ENCODE data around the gene POLA2.

Gene POLA2

DNA sequence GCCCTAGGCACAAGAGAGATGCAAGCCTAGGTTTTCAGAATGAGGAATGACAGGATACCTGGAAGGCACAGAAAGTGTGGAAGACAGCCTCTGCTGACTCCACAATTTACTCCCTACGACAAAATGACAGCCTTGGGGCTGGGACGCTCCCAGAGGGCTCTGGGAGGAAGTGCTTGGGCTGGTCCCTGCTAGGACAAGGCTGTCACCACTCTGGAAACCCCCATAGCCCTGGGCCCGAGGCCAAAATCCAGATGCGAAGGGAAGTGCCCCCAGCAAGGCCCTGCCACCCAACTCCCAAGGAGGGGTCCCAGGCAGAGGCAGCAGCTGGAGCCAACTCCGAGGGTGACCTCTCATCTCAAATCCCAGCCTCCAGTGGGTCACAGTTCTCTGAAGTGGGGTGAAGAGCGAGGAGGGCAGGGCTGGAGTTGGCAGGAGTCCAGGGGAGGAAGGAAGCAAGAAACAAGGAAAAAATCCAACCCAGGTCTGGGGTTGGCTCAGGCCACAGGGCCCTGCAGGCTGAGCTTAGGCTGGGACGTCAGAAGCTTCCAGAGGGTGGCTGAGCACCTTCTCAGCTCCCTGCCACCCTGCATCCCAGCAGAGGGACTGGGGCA, 46.6 kb downstream of the POLA2 start:
- H3K27ac Mint-ChIP-seq: peak overlapping the region; percentile 16 to 79 (median 71)
- no peak overlapping the region for H3K4me3 Mint-ChIP-seq
- TF ChIP-seq, protein P1, sequence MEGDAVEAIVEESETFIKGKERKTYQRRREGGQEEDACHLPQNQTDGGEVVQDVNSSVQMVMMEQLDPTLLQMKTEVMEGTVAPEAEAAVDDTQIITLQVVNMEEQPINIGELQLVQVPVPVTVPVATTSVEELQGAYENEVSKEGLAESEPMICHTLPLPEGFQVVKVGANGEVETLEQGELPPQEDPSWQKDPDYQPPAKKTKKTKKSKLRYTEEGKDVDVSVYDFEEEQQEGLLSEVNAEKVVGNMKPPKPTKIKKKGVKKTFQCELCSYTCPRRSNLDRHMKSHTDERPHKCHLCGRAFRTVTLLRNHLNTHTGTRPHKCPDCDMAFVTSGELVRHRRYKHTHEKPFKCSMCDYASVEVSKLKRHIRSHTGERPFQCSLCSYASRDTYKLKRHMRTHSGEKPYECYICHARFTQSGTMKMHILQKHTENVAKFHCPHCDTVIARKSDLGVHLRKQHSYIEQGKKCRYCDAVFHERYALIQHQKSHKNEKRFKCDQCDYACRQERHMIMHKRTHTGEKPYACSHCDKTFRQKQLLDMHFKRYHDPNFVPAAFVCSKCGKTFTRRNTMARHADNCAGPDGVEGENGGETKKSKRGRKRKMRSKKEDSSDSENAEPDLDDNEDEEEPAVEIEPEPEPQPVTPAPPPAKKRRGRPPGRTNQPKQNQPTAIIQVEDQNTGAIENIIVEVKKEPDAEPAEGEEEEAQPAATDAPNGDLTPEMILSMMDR (IDR thresholded peaks at IDR 0.05; ENCODE audit: unreplicated experiment in 3 of 3): no peak
- H3K9me3 Mint-ChIP-seq: no peaks in the 10 kb centered on the region
- peaks cover 37% of the 10 kb centered on the region for H3K4me1 Mint-ChIP-seq
- H3K36me3 Mint-ChIP-seq (ENCODE audit: low read depth): peaks cover 8% of the 10 kb centered on the region
- H3K27me3 Mint-ChIP-seq (ENCODE audit: low read depth): peaks cover 4% of the 10 kb centered on the region

DNA sequence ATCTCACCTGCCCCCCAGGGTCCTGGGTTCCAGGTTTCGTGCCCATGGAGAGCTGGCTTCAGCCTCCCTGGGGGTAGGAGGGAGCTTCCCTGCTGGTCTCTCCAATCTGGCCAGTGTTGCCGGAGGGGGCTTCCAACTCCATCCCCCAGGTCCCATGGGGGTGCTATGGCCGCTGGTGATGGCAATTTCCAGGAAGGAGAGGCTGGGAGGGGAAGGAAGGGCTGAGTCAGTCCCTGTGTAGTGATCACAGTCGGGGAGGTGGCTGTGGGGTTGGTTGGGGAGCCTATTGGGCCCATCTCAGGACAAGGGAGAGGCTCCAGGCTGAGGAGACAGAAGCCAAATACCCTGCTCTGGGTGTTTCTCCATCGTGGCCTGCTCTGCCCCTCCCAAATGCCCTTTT, 47.2 kb downstream of the POLA2 start:
- TF ChIP-seq, protein P1 (IDR thresholded peaks at IDR 0.05; ENCODE audit: unreplicated experiment in 3 of 3): no peak
- H3K27ac Mint-ChIP-seq: peak overlapping the region in 1 of 3 experiments; percentile 35
- no peaks in the 10 kb centered on the region for H3K9me3 Mint-ChIP-seq
- peaks cover 6% of the 10 kb centered on the region for H3K36me3 Mint-ChIP-seq (ENCODE audit: low read depth)
- H3K4me1 Mint-ChIP-seq: peaks cover 41% of the 10 kb centered on the region
- no peak overlapping the region for H3K4me3 Mint-ChIP-seq
- H3K27me3 Mint-ChIP-seq (ENCODE audit: low read depth): peaks cover 2% of the 10 kb centered on the region

DNA sequence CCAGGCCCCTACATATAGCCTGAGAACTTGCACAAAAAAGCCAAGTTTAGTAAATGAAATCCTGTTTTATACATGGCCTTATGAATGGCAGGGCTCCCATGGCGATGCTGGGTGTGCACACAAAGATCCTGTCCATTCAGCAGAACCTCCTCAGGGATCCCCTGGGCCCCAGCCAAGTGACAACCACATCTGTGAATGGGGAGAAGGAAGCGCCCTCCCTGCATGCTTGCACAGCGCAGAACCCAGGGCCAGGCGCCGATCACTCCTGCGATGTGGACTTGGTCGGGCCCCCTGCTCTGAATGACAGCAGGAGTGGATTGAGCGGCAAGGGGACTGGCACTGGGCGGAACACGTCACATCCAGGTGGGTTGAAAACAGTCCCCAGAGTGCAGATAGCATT, 48.5 kb downstream of the POLA2 start:
- TF ChIP-seq, protein P1 (IDR thresholded peaks at IDR 0.05; ENCODE audit: unreplicated experiment in 3 of 3): no peak
- Mint-ChIP-seq H3K36me3 (ENCODE audit: low read depth) (peaks cover 4% of the 10 kb centered on the region), H3K4me3 (no peak overlapping the region), H3K27ac (no peak overlapping the region), H3K27me3 (ENCODE audit: low read depth) (no peaks in the 10 kb centered on the region), H3K9me3 (no peaks in the 10 kb centered on the region), H3K4me1 (peaks cover 37% of the 10 kb centered on the region)

DNA sequence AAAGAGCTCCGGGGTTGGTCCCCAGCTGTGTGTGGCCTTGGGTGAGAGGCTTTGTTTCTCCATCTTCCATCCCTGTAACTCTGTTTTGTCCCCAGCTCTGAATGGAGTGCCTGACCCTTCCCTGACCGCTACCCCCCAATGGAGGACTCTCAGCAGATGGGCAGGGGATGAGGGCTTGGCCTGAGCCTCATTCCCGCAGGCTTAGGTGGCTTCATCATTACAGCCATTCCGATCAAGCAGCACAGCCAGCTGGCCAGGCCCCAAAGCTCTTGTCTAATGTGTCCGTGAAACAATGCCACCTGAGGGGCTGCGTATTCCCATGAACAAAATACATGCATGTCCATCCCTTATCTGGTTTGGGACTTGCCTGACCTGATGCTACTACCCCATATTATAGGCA, 49.0 kb downstream of the POLA2 start:
- no peaks in the 10 kb centered on the region for H3K9me3 Mint-ChIP-seq
- no peak overlapping the region for H3K27ac Mint-ChIP-seq
- peaks cover 35% of the 10 kb centered on the region for H3K4me1 Mint-ChIP-seq
- H3K36me3 Mint-ChIP-seq (ENCODE audit: low read depth): peaks cover 4% of the 10 kb centered on the region
- peaks cover 2% of the 10 kb centered on the region for H3K27me3 Mint-ChIP-seq (ENCODE audit: low read depth)
- peak overlapping the region in 1 of 3 experiments; percentile 34 for H3K4me3 Mint-ChIP-seq
- TF ChIP-seq, protein P1 (IDR thresholded peaks at IDR 0.05; ENCODE audit: unreplicated experiment in 3 of 3): no peak

DNA sequence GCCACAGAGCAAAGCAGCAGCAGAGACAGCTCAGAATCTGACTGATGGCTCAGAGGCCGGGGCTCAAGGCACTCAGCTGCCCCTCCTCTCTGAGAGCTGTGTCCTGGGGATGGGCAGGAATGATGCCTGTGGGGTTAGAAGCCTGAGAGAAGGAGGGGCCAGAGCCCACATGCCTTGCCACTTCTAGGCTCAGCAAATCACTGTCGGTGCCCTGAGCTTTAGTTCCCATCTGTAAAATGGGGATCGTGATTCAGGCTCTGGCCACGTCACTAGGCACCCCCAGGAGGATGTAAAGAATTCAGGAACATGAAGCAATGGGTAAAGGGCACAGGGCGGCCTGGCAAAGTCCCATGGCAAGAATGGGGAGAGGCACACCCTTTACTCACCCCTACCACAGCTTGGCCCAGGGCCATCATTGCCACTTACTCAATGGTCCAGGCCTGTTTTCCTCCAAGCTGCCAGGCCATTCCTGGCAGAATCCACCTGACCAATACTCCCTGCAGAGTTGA, 49.5 kb downstream of the POLA2 start:
- peak overlapping the region in 1 of 3 experiments; percentile 54 for H3K27ac Mint-ChIP-seq
- H3K36me3 Mint-ChIP-seq (ENCODE audit: low read depth): peaks cover 4% of the 10 kb centered on the region
- peaks cover 38% of the 10 kb centered on the region for H3K4me1 Mint-ChIP-seq
- H3K27me3 Mint-ChIP-seq (ENCODE audit: low read depth): peaks cover 4% of the 10 kb centered on the region
- peak overlapping the region in 2 of 3 experiments; percentile 23 to 35 for H3K4me3 Mint-ChIP-seq
- no peaks in the 10 kb centered on the region for H3K9me3 Mint-ChIP-seq
- TF ChIP-seq, protein P1 (IDR thresholded peaks at IDR 0.05; ENCODE audit: unreplicated experiment in 3 of 3): no peak

All from nephron (organoid).